RKO (cell line): ENCODE measurements around the gene CLCN4.

Experiments used
- DNase-seq: peaks from one replicate; pipeline ENCODE4 v3.0.0-alpha.2; 2016; ENCODE audit warnings: low spot score

CLCN4 gene

GRCh38 chrX:10130354-10130753 lies 26.4 kb upstream of the CLCN4 start:
- DNase-seq = no peak

- DNase-seq = no peak
Observed at GRCh38 chrX:10133980-10134676, 22.6 kb upstream of the CLCN4 start.

GRCh38 chrX:10134921-10135320 lies 21.9 kb upstream of the CLCN4 start:
- DNase-seq = no peak

- DNase-seq = no peak
Observed at GRCh38 chrX:10135561-10136399, 21.0 kb upstream of the CLCN4 start.

GRCh38 chrX:10138726-10139125 lies 18.0 kb upstream of the CLCN4 start:
- no peak for DNase-seq

GRCh38 chrX:10140264-10140663 lies 16.5 kb upstream of the CLCN4 start:
- no peak for DNase-seq

GRCh38 chrX:10142041-10142599 lies 14.7 kb upstream of the CLCN4 start:
- DNase-seq = no peak

- no peak for DNase-seq
Observed at GRCh38 chrX:10143071-10143983, 13.4 kb upstream of the CLCN4 start.

- no peak for DNase-seq
Observed at GRCh38 chrX:10146346-10146745, 10.4 kb upstream of the CLCN4 start.

GRCh38 chrX:10152086-10152485 lies 4.7 kb upstream of the CLCN4 start:
- DNase-seq = no peak

- no peak for DNase-seq
Observed at GRCh38 chrX:10155137-10155536, 1.6 kb upstream of the CLCN4 start.

GRCh38 chrX:10157032-10157341 lies 212 bp downstream of the CLCN4 start:
- no peak for DNase-seq

GRCh38 chrX:10157543-10157942 lies 768 bp downstream of the CLCN4 start:
- DNase-seq = no peak

- no peak for DNase-seq
Observed at GRCh38 chrX:10158279-10159144, 1.7 kb downstream of the CLCN4 start.

GRCh38 chrX:10159145-10159468 lies 2.3 kb downstream of the CLCN4 start:
- DNase-seq = no peak

GRCh38 chrX:10160211-10160610 lies 3.4 kb downstream of the CLCN4 start:
- DNase-seq = no peak

- DNase-seq = no peak
Observed at GRCh38 chrX:10163031-10163430, 6.3 kb downstream of the CLCN4 start.

- no peak for DNase-seq
Observed at GRCh38 chrX:10164879-10165278, 8.1 kb downstream of the CLCN4 start.

- no peak for DNase-seq
Observed at GRCh38 chrX:10165580-10166247, 8.9 kb downstream of the CLCN4 start.

- DNase-seq = no peak
Observed at GRCh38 chrX:10166248-10166716, 9.5 kb downstream of the CLCN4 start.

- no peak for DNase-seq
Observed at GRCh38 chrX:10166731-10167151, 10.0 kb downstream of the CLCN4 start.
